HTR-8/SVneo (cell line): ENCODE results near the gene VCP.

ENCODE experiments used
- DNase-seq: peaks from one replicate; pipeline ENCODE4 v3.0.0; 2011; ENCODE audit warnings: low spot score, mixed read lengths; ENCODE audit not compliant: insufficient read length
- FAIRE-seq: peaks from 2 replicates; lab custom pipeline; 2011; peaks lifted over from hg19 to GRCh38; lab: Jason Lieb, UNC

VCP gene

DNA sequence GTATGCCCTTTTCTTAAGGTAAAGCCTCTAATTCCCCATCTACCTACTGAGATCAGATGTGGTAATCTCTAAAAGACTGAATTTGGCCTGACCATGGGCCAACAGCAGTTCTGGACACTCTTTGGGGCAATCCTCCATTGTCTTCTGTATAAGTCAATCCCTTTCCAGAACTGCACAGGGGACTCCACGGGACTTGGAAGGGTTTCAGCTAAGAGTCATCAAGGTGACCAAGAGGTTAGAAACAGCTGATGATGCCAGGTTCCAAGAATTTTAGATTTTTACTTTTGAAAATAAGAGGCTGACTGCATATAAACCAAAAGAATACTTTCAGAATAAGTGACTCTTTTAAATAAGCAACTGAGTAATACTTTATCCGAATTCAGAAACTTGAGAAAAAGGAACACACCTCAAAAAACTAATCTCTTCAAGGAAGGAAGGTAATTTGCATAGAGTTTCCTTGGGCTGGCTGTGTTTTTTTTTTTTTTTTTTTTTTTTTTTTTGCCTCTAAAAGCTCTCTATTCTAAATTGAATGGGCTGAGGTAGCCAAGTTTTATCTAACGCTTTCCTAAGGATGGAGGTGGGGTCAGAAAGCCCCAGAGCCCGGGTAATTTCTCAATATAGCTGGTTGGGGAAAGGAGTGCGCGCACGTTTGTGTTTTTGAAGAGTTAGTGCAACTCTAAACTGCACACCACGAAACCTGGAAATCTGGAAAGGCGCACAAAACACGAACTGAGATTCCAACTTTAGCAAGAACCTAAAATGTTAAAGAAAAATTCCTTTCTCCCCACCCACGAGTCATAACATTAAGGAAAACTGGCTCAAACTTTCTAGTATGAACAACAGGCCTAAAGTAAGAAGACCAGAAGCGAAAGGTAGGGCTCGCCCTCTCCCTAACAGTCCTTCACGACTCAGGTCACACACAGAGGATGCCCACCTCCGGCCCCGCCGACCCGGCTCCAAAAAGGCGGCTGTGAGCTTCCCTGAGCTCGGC is 1.3 kb downstream of the VCP start:
- DNase-seq (no peak), FAIRE-seq (no peak)

DNA sequence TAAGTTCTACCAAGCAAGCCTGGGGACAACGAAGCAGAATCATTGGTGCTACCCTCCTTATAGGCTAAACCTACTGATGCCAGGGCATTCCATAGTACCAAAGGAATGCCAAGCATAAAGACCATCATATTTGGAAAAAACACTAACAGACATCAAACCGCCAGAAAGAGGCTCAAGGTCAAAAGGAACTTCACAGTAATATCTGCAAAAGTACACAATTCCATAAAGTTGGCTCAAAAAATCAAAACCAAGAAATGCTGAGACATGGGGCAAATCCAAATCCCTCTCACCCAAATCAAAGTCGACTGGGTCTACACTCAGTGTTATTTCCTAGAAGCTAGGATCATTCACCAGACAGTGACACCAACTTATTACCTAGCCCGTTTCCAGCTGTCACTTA is 3.4 kb downstream of the VCP start:
- no peak for FAIRE-seq
- DNase-seq: no peak

DNA sequence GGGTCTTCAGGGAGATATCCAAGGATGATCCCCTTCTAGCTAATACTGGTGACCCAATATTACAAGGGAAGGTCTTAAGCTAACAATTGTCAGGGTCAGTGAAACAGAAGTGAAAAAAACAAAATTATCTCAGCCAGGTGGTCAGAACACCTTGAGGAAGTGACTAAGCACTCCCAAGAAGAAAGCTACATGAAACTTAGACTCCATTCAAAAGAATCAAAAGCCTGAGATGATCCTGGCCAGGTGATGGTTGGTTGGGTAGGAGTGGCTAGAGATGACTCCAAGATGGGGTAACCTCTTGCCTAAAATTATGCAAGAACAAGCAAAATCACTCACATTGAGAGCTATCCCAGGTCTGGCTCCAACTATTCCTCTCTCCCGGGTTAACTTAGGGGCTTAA is 5.4 kb downstream of the VCP start:
- FAIRE-seq: no peak
- DNase-seq: no peak

DNA sequence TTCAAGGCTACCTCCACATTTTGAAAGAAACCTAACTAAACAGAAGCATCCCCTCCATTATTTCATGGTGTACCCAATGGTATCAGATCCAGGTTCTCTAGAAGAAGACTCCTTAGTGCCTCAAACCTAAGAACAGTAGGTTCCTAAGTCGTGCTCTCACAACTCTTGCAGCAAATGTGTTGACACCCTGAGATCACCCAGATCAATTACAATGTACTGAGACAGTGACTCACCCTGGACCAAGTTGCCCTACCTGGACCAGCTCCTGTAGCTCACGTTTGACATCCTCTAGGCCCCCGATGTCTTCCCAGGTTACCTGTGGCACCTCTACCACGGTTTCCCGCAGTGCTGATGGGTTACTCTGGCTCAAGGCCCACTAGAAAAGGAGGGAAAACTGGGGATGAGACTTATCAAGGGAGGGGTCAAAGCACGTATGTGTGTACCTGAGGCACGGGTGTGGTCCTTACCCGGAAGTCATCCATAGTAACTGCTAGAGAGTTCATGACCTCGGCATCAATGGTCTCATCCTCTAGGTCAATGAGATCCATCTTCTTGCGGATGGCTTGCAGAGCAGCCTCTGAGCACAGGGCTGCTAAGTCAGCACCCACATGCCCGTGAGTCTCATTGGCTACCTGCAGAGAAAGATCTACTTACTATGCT is 11.7 kb downstream of the VCP start:
- no peak for FAIRE-seq
- no peak for DNase-seq

DNA sequence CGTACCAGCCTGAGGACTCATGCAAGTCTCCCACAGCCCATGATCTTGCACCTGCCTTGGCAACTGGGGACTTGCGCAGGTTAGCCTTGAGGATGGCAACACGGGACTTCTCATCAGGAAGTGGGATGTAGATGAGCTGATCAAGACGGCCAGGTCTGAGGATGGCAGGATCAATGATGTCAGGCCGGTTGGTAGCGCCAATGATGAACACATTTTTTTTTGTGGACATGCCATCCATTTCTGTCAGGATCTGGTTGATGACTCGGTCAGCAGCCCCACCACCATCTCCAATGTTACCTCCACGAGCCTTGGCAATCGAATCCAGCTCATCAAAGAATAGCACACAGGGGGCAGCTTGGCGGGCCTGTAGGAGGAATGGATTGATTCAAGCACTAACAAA is 13.0 kb downstream of the VCP start:
- DNase-seq (no peak), FAIRE-seq (no peak)

DNA sequence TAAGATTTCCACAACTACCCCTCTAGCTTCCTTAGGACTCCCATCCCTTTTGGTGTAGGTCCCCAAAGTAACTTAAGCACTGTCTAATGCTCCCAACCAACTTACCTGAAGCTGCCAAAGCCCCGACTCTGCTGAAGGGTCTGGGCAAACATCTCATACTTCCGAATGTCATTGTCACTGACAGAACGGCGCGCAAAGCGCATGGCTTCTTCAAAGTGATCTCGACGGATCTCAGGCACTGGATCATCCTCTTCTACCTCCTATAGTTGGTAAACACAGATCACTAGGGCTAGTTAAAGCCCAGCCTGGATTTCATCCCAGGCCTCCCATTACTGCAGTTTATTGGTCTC is 15.2 kb downstream of the VCP start:
- DNase-seq: no peak
- no peak for FAIRE-seq

DNA sequence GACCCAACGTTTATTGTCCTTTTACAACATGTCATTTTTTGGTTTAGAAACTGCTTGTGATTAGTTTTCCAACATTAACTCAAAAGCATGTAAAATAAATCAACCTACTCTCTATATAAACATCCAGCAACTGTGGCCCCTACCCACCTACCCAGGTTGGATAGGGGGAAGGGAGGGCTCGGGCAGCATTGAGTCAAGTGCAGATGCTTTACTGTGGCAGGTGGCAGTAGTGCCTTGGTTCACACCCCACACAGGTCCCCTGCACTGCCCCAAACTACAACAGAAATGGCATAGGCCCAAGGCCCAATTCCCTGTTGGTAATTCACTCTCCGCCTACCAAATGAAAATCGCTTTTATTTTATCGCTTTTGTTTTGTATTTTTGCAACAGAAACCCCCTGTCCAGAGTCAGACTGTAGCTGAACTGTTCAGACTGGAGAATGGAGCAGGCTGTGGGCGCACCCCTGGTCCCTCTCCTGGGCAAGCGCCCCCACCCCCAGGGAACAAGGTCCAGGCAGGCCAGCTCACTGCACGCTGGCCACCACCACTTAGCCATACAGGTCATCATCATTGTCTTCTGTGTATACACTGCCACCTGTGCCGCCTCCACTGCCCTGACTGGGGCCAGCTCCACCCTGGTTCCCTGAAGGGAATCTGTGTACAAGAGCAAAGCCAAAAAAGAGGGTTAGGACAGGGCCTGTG is 15.7 kb downstream of the VCP start:
- FAIRE-seq: no peak
- DNase-seq: no peak

DNA sequence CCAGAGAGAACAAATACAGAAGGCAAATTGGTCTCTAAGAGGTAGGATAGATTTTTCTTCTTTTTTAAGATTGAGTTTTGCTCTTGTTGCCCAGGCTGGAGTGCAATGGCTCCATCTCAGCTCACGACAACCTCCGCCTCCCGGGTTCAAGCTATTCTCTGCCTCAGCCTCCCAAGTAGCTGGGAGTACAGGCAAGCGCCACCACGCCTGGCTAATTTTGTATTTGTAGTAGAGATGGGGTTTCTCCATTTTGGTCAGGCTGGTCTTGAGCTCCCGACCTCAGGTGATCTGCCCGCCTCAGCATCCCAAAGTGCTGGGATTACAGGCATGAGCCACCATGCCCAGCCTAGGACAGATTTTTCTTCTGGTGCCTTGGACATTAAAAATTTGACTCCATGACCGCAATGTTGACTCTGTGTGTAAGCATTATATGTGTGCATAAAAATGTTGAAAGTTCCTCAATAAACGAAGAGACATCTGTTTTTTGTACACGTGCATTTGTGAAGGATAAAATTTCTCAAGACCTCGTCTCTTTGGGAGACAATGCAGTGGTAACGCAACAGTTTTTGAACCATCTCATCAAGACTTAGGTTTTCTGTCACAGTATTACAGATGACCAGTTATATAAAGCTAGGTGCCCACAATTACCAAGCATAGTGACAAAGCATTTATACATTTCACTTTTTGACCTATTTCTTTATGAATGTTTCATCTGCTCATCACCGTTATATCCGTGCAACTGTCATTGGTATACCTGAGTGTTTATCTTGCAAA is 17.4 kb downstream of the VCP start:
- no peak for DNase-seq
- FAIRE-seq: no peak

DNA sequence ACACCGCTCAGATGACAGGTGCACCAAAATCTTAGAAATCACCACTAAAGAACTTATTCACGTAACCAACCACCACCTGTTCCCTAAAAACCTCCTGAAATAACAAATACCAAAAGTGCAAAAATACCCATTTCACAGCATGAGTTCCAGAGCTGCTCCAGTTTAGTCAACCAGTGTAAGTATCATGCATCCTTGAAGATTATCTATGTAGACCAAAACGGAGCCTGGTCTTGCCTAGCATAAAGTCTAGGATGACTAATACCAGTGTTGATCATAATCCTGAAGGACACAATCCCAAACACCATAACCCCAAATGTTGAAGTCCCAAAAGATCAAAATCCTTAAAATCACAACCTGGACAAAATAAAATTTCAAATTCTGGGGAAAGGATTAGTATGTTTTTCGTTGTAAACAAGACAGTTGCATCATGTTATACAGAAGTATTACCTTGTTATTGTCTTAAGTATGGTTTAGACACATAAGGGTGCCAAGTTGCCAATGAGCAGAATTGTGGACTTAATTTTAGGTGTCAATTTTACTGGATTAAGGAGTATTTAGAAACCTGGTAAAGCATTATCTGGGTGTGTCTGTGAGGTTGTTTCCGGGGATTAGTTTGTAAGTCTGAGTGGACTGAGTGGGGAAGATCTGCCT is 18.1 kb downstream of the VCP start:
- no peak for DNase-seq
- no peak for FAIRE-seq

DNA sequence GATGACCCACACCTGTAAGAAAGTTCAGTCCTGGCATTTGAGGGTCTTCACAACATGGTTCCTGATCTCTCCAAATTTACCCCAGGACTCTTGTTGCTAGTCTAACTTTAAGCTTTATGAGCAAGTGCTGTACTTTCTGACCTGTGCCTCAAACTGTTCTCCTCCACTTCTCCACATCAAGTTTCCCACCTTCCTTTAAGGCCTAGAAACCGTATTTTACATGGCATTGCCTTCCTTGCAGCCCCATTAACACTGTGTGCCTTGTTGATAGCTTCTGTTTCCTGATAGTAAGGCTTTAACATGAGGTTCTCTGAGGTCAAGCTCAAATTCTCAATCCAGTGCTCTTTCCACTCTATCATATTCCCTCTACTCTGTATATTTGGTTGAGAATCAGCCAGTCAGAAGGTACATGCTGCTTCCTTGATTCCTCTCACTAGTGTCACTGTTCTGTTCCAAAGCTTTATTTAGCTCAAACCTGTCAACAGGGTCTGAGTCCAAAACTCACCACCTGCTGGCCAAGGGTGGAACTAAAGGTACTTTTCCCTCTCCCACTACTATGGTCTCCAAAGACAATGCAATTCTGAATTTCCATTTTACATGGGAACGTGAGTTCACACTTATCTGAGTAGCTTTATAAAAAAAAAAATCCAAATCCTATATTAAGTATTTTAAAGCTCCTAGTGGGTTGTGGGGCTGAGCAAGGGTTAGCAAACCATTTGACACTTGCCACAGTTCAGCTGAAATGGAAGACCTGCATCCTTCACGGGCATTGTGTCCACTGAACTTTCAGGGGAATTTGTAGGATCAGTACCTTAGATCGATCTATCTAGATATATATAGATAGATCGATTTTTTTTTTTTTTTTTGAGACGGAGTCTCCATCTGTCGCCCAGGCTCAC is 21.1 kb downstream of the VCP start:
- FAIRE-seq (no peak), DNase-seq (peak; percentile 37)

DNA sequence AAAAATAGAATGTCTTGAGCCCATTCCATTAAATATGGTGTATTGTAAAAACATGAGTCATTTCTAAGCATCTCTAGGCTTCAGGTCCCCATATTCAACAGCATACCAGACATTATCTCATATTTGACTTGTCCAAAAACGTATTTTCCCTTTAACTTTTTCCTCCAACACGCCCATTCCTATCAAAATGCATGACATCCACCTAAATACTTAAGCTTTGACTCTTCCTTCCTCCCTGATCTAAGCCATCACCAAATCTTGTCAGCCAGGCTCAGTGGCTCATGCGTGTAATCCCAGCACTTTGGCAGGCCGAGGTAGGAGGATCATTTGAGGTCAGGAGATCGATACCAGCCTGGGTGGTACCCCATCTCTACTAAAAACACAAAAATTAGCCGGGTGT is 23.9 kb downstream of the VCP start:
- DNase-seq: no peak
- no peak for FAIRE-seq

DNA sequence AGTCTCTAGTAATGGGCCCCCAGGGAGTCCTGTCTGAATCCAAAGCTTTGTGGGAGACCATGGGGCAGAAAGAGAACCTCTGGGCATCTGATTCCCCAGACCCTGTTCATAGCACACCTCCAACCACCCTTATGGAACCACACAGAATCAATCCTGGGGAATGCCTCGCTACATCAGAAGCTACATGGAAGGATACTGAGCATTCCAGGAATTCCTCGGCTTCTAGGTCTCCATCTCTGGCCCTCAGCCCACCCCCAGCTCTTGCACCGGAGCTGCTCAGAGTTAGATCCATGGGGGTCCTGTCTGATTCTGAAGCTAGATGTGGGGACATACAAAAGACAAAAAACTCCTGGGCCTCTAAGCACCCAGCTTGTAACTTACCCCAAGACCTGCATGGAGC is 28.4 kb downstream of the VCP start:
- no peak for FAIRE-seq

DNA sequence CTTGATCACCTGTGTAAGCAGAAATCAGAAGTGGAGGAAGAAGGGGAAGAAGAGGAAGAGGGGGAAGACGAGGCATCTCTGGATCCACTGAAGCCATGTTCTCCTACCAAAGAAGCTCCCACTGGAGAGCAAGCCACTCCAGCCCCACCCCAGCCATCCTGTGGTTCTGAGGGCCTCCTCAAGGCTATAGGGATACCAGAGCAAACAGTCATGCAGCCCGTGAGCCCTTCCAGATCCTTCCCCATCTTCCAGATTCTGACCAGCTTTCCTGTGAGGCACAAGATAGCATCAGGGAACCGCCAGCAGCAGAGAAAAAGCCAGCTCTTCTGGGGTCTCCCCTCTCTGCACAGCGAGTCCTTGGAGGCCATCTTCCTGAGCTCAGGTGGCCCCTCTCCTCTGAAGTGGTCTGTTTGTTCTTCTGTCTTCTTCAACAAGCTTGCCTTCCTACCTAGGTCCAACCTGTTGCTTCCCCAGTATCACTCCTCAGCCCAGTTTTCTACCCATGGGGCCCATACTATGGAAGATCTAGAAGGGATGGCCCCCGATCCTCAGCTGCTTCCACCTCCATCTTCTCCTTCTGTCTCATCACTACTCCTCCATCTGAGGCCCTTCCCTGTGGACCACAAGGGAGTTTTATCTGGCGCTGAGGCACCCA is 29.4 kb downstream of the VCP start:
- FAIRE-seq (no peak), DNase-seq (no peak)

More for the DNA sequence above, 28.4 kb downstream of the VCP start:
- no peak for DNase-seq

DNA sequence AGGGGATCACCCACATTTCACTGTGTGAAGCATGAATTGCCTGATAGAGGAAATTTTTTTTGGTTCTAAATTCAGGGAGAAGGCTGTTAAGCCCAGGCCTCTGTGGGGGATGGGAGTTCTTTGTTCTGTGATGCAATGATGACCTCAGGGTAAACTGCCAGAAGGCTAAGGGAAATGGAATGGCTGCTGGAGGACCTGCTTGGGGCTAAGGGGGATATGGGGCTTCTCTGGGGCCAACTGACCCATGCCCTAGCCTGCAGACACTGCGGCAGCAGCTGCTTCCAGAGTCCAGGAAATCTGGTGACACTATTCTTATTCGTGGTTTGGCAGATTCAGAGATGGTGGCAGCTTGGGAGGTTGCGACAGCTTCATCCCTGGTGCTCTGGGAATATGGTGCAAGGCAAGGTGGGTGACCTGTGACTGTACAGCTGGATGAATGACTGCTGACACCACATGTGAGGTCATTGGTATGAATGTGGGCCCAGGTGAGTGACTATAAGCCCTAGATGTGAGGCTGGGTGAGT is 30.3 kb downstream of the VCP start:
- DNase-seq: peak; percentile 8
- no peak for FAIRE-seq

DNA sequence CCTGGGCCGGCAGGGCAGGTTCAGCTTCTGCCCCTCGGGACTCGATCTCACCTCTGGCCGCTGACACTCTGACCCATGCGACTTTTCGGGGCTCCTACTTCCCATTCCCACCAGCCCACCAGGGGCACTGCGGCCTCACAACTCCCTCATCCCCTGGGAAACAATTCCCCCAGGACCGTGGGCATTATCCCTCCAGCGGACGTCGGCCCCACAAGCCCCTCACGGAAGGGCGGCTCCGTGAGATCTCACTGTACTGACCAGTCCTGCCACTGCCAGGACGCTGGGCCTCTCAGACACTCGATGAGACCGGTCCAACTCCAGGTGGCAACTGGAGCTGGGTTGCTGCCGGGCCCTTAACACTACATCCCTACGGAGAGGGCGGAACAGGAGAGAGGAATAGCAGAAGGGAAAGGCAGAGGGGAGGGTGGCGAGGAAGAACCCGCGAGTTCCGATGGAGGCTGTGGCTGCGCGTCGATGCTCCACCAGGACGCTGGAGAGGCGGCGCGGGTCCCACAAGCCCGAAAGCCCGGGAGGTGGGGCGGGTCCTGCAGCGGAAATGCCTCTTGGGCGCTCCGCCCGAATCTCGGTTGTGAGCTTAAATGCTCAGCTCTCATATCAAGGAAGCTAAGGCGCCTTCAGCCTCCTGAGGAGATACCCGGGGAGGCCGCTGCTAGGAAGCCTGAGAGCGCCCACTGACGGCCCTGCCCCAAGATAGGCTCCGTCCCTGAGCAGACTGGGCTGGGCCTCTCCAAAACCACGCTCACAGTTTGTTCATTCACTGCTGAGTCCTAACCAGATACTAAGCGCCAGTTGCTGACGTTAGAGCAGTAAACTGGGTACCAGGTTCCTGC is 36.3 kb downstream of the VCP start:
- DNase-seq (no peak), FAIRE-seq (no peak)

DNA sequence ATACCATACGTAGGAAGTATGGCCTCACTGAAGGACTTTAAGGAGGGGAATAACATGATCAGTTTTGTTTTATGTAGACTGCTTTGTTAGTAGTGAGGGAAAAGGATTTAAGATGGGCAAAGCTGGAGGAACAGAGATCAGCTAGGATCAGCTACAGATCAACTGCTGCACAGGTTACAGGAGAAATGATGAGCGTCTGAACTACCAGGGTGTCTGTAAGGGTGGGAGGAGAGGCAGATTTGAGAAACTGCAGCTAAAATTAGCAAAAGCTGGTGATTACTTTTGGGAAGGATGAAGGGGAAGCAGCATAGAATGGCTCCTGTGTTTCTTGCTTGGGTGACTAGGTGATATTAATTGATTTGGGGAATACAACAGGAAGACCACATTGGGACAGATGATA is 39.3 kb downstream of the VCP start:
- no peak for FAIRE-seq

DNA sequence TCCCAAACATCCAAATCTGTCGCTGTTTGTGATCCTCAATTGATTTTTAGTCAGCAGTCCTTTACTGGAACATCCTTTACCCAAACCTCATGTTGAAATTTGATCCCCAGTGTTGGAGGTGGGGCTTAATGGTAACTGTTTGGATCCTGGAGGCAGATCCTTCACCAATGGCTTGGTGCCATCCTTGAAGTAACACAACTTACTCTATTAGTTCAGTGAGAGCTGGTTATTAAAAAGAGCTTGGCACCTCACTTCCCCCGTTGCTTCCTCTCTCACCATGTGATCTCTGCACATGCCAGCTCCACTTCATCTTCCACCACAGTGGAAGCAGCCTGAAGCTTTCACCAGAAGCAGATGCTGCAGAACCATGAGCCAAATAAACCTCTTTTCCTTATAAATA is 42.6 kb downstream of the VCP start:
- DNase-seq: no peak

More for the DNA sequence above, 39.3 kb downstream of the VCP start:
- no peak for DNase-seq

More for the DNA sequence above, 42.6 kb downstream of the VCP start:
- no peak for FAIRE-seq
